MM.1S (cell line): ENCODE measurements around the gene CCDC102A.

Experiments
- EZH2 ChIP-seq: fragments of 300-600 bp; sonication (generic); optimal IDR thresholded peaks from 2 replicates; pipeline ENCODE3; 2017; ENCODE audit warnings: low read depth, mild to moderate bottlenecking, antibody characterized with exemption, low read length, mixed read lengths
- TF ChIP-seq, protein P1 (sequence below): fragments of 300-600 bp; sonication (generic); IDR thresholded peaks from 2 replicates; pipeline ENCODE4 v1.5.1; 2016; ENCODE audit warnings: antibody characterized with exemption, low read length, mixed read lengths

- TF ChIP-seq, protein P1, sequence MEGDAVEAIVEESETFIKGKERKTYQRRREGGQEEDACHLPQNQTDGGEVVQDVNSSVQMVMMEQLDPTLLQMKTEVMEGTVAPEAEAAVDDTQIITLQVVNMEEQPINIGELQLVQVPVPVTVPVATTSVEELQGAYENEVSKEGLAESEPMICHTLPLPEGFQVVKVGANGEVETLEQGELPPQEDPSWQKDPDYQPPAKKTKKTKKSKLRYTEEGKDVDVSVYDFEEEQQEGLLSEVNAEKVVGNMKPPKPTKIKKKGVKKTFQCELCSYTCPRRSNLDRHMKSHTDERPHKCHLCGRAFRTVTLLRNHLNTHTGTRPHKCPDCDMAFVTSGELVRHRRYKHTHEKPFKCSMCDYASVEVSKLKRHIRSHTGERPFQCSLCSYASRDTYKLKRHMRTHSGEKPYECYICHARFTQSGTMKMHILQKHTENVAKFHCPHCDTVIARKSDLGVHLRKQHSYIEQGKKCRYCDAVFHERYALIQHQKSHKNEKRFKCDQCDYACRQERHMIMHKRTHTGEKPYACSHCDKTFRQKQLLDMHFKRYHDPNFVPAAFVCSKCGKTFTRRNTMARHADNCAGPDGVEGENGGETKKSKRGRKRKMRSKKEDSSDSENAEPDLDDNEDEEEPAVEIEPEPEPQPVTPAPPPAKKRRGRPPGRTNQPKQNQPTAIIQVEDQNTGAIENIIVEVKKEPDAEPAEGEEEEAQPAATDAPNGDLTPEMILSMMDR, result no peak
- TF ChIP-seq EZH2, result no peak
Measured at GRCh38 chr16:57522960-57523359, 13.4 kb downstream of the CCDC102A start.
